Activated CD8-positive, alpha-beta memory T cell treated with anti-CD3 and anti-CD28 coated beads for 4 hours (primary cell): Measurements from ENCODE around the gene ARHGDIG.
"Not testable (repeated sequence)": the region's sequence is repeated elsewhere in the genome, so short reads cannot be mapped to it uniquely, and the experiment has no call there.

ENCODE experiments used
- DNase-seq, 2 donors: peaks; one replicate each; pipeline ENCODE4 v3.0.0-alpha.2; 2020; ENCODE audit warnings: low read depth in 2 of 2

Gene ARHGDIG

GRCh38 chr16:280552-280951, at the start of gene ARHGDIG:
Gene ARHGDIG (plus strand): TSS chr16:280591. CDS start chr16:280681, 90 bp downstream.
- DNase-seq: no peak

- DNase-seq: no peak
Observed at GRCh38 chr16:230949-231348, 49.4 kb upstream of the ARHGDIG start.

GRCh38 chr16:234468-235305, 45.7 kb upstream of the ARHGDIG start, which contains the start of gene FAM234A:
Gene FAM234A (plus strand): TSS chr16:234821. CDS start chr16:254414, 19,593 bp downstream.
- DNase-seq: peak; percentile 85 to 89

- DNase-seq: no peak
Observed at GRCh38 chr16:239948-240277, 40.5 kb upstream of the ARHGDIG start.

- no peak for DNase-seq
Observed at GRCh38 chr16:240559-240958, 39.8 kb upstream of the ARHGDIG start.

- no peak for DNase-seq
Observed at GRCh38 chr16:242281-242680, 38.1 kb upstream of the ARHGDIG start.

GRCh38 chr16:243348-243747, 37.0 kb upstream of the ARHGDIG start:
- no peak for DNase-seq

GRCh38 chr16:245105-245504, 35.3 kb upstream of the ARHGDIG start:
- no peak for DNase-seq

- DNase-seq: no peak
Observed at GRCh38 chr16:247027-247426, 33.4 kb upstream of the ARHGDIG start.

- DNase-seq: no peak
Observed at GRCh38 chr16:249431-249830, 31.0 kb upstream of the ARHGDIG start.

- DNase-seq: no peak
Observed at GRCh38 chr16:252366-253337, 27.7 kb upstream of the ARHGDIG start.

GRCh38 chr16:253833-254232, 26.6 kb upstream of the ARHGDIG start:
- no peak for DNase-seq

- no peak for DNase-seq
Observed at GRCh38 chr16:254461-254860, 25.9 kb upstream of the ARHGDIG start.

GRCh38 chr16:255183-255582, 25.2 kb upstream of the ARHGDIG start:
- no peak for DNase-seq

GRCh38 chr16:258091-258490, 22.3 kb upstream of the ARHGDIG start:
- DNase-seq: not testable (repeated sequence)

- DNase-seq: no peak
Observed at GRCh38 chr16:259226-259625, 21.2 kb upstream of the ARHGDIG start.

- no peak for DNase-seq
Observed at GRCh38 chr16:259814-260253, 20.6 kb upstream of the ARHGDIG start.

GRCh38 chr16:260326-260725, 20.1 kb upstream of the ARHGDIG start:
- DNase-seq: no peak

- DNase-seq: no peak
Observed at GRCh38 chr16:261031-261691, 19.2 kb upstream of the ARHGDIG start.

GRCh38 chr16:262121-262745, 18.2 kb upstream of the ARHGDIG start:
- DNase-seq: no peak

GRCh38 chr16:263182-263774, 17.1 kb upstream of the ARHGDIG start:
- no peak for DNase-seq
